Measurements from ENCODE around the gene TMX3.

Gene TMX3

DNA sequence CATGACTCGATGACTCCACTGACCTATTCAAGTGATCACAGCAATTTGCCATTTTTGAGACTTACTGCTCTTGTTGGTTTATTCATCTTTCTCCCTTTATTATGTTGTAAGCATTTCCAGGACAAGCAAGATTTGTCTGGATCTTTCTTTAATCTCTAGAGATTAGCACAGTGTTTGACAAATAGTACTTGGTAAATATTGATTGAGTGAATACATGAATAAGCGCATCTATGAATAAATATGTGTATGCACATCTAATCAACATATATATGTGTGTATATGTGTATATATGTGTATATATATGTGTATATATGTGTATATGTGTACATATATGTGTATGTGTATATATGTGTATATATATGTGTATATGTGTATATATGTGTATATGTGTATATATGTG lies 7.3 kb downstream of the TMX3 start:
- Histone ChIP-seq H3F3A (ENCODE audit: control insufficient read depth, insufficient read depth) (no peaks in the 10 kb centered on the region), H3K36me3 (ENCODE audit: control insufficient read depth, low read length) (peaks cover 91% of the 10 kb centered on the region), H4K20me1 (ENCODE audit: control insufficient read depth, insufficient read depth, low read depth, low read length) (no peaks in the 10 kb centered on the region), H3K9me3 (ENCODE audit: control insufficient read depth, insufficient read depth, low read length) (no peaks in the 10 kb centered on the region), H3K27me3 (ENCODE audit: control insufficient read depth, low read length) (no peaks in the 10 kb centered on the region), H3K4me3 (ENCODE audit: low read length) (no peak overlapping the region), H3K4me1 (ENCODE audit: control insufficient read depth, low read length) (peaks cover 4% of the 10 kb centered on the region), H3K27ac (ENCODE audit: low read depth, low read length) (no peak overlapping the region), H3K79me2 (ENCODE audit: control insufficient read depth, low read length) (peaks cover 71% of the 10 kb centered on the region), H3K9me2 (replicated peaks; ENCODE audit: control insufficient read depth, low read length) (no peaks in the 10 kb centered on the region), H3K4me2 (ENCODE audit: low read length) (no peak overlapping the region)
- no peak for TF ChIP-seq EZH2phosphoT487 (IDR thresholded peaks at IDR 0.05; ENCODE audit: borderline replicate concordance, low read length)
- TF ChIP-seq, protein P1, sequence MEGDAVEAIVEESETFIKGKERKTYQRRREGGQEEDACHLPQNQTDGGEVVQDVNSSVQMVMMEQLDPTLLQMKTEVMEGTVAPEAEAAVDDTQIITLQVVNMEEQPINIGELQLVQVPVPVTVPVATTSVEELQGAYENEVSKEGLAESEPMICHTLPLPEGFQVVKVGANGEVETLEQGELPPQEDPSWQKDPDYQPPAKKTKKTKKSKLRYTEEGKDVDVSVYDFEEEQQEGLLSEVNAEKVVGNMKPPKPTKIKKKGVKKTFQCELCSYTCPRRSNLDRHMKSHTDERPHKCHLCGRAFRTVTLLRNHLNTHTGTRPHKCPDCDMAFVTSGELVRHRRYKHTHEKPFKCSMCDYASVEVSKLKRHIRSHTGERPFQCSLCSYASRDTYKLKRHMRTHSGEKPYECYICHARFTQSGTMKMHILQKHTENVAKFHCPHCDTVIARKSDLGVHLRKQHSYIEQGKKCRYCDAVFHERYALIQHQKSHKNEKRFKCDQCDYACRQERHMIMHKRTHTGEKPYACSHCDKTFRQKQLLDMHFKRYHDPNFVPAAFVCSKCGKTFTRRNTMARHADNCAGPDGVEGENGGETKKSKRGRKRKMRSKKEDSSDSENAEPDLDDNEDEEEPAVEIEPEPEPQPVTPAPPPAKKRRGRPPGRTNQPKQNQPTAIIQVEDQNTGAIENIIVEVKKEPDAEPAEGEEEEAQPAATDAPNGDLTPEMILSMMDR (IDR thresholded peaks at IDR 0.05; ENCODE audit: low read depth, low read length, poor library complexity, severe bottlenecking): no peak

GRCh38 chr18:68705119-68705518 lies 9.8 kb downstream of the TMX3 start:
- Histone ChIP-seq H3K27me3 (ENCODE audit: control insufficient read depth, low read length) (no peaks in the 10 kb centered on the region), H3K79me2 (ENCODE audit: control insufficient read depth, low read length) (peaks cover 64% of the 10 kb centered on the region), H3F3A (ENCODE audit: control insufficient read depth, insufficient read depth) (no peaks in the 10 kb centered on the region), H3K36me3 (ENCODE audit: control insufficient read depth, low read length) (peaks cover 83% of the 10 kb centered on the region), H3K9me3 (ENCODE audit: control insufficient read depth, insufficient read depth, low read length) (no peaks in the 10 kb centered on the region), H3K27ac (ENCODE audit: low read depth, low read length) (no peak overlapping the region), H3K4me3 (ENCODE audit: low read length) (no peak overlapping the region), H3K9me2 (replicated peaks; ENCODE audit: control insufficient read depth, low read length) (no peaks in the 10 kb centered on the region), H3K4me1 (ENCODE audit: control insufficient read depth, low read length) (no peaks in the 10 kb centered on the region), H3K4me2 (ENCODE audit: low read length) (no peak overlapping the region), H4K20me1 (ENCODE audit: control insufficient read depth, insufficient read depth, low read depth, low read length) (no peaks in the 10 kb centered on the region)
- TF ChIP-seq, protein P1 (IDR thresholded peaks at IDR 0.05; ENCODE audit: low read depth, low read length, poor library complexity, severe bottlenecking): no peak
- TF ChIP-seq EZH2phosphoT487 (IDR thresholded peaks at IDR 0.05; ENCODE audit: borderline replicate concordance, low read length): no peak

DNA sequence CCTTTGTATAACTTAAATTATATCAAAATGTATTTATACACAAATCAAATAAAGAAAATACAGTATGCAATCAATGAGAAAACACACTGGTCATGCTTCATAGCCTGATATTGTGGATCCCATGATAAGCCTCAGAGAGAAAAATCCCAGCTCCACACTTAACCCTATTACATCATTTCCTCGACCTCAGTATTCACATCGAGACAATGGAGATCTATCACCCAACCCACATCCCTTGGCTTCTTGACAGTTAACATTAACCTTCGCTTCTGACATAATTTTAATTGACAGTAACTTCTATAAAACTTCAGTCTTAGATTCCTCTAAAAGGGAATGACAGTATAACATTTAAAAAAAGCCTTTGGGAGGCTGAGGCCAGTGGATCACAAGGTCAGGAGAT lies 11.6 kb downstream of the TMX3 start:
- peaks cover 60% of the 10 kb centered on the region for H3K79me2 ChIP-seq (ENCODE audit: control insufficient read depth, low read length)
- H3K4me2 ChIP-seq (ENCODE audit: low read length): no peak overlapping the region
- peaks cover 78% of the 10 kb centered on the region for H3K36me3 ChIP-seq (ENCODE audit: control insufficient read depth, low read length)

More for the DNA sequence above, 11.6 kb downstream of the TMX3 start:
- Histone ChIP-seq H3K9me2 (replicated peaks; ENCODE audit: control insufficient read depth, low read length) (no peaks in the 10 kb centered on the region), H4K20me1 (ENCODE audit: control insufficient read depth, insufficient read depth, low read depth, low read length) (no peaks in the 10 kb centered on the region), H3K27me3 (ENCODE audit: control insufficient read depth, low read length) (no peaks in the 10 kb centered on the region), H3K9me3 (ENCODE audit: control insufficient read depth, insufficient read depth, low read length) (no peaks in the 10 kb centered on the region), H3K27ac (ENCODE audit: low read depth, low read length) (no peak overlapping the region), H3K4me3 (ENCODE audit: low read length) (no peak overlapping the region), H3F3A (ENCODE audit: control insufficient read depth, insufficient read depth) (no peaks in the 10 kb centered on the region), H3K4me1 (ENCODE audit: control insufficient read depth, low read length) (no peaks in the 10 kb centered on the region)
- TF ChIP-seq, protein P1 (IDR thresholded peaks at IDR 0.05; ENCODE audit: low read depth, low read length, poor library complexity, severe bottlenecking): no peak
- TF ChIP-seq EZH2phosphoT487 (IDR thresholded peaks at IDR 0.05; ENCODE audit: borderline replicate concordance, low read length): no peak
